Measurements from ENCODE around the gene CACNA2D2.

CACNA2D2 gene

DNA sequence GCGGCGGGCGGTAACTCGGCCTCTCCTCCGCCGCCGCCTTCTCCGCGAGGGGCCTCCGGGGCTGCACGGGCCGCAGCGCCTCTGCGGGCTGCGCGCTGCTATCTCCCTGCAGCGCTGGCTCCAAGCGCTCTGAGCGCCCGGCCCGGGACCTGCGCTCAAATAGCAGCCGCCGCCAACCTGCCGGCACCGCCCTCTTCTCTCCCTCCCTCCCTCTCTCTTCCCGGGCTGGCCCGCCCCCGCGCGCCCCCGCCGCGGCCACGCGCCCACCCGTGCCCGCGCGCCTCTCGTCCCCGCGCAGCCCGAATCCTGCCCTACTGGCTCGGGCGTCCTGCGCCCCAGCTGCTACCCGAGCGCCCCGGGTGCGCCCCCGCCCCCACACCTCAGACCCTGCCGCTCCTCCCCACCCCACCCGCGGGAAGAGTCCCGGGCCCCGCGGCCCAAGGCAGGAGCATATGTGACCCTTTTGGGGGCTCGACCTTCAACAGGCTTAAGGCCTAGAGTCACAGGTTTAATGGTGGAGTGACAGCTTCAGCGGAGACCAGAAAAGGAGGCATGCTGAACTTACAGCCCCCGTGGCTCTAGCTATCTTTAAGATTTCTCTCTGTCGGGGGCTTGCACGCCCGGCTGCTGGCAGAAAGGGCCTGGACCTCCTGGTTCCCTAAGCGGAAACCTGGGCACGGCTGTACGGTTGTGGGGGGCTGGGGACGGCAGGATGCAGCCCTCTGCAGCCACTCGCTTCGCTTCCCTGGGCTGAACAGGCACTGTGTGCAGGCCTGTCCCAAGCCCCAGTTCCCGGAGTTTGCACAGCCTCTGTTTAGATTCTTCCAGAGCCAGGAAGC, at the start of gene CACNA2D2:
Gene CACNA2D2, minus strand, starts transcription at position 131 of the 839 bp plus-strand sequence. CDS start 211 bp downstream, outside the sequence.
- peak in 32 of 56 donors; percentile 3 to 79 (median 20) for DNase-seq

DNA sequence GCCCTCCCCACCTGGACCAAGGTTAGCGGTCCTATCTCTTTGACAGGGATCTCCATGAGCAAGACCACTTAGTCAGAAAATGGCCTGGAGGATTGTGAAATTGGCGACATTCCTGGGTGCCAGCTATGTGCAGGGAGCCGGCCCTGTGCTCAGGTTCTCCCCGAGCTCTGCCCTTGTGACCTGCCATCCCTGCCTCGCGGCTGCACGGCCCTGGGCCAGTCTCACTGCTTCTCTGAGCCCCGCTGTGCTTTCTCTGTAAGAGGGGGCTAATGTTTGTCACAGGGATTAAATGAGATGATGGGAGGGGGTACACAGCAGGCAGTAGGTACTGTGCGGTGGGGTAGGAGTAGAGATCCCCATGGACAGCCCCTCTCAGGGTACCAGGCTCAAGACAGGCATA, 49.2 kb upstream of the CACNA2D2 start:
- DNase-seq = no peak

GRCh38 chr3:50551681-50552435, 48.4 kb upstream of the CACNA2D2 start:
- no peak for DNase-seq

GRCh38 chr3:50551054-50551659, 47.7 kb upstream of the CACNA2D2 start:
- no peak for DNase-seq

DNA sequence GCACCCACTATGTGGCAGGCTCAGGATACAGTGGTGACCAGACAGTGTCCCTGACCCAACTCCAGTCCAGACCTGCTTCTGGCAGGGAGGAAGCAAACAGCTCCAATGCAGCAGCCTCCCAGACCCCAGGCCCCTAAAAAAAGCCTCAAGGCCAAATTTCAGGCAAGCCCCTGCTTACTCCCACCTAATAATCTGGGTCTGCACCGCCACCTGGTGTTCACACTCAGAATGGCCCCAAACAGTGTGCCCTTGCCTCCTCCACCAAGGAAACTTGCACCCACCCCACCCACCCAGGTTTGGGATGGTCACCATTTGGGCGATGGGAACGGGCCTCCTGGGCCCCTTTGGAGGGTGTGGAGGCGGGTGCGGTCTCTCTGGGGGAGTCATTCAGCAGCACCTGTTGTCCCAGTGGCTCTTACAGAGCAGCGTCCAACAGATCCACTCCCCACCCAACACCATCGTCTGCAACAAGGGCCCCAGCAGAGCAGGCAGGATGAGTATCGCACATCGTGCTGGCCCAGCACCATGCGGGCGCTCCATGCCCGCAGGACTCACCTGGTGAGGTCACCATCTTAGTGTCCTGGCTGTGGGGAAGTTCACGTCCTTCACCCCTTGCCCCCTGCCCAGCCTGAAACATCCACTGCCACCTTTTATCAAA, 46.8 kb upstream of the CACNA2D2 start:
- DNase-seq = peak in 28 of 56 donors; percentile 1 to 65 (median 17)

DNA sequence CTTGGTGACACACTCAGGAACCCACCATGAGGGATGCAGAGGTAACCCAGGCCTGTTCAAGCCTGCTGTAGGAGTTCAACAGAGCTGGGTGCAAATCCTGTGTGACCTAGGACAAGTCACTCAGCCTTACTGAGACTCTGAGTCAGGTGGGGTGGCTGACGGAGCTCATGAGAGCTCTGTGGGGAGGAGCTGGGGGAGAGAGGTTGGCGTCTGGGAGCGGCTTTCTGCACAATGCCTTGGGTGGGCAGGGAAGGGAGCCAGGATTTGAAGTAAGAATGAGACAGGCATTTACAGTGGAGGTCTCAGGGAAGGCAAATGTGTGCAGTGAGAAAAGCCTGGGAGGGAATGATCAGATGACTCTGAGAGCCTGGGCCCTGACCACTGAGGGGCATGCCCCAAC, 45.8 kb upstream of the CACNA2D2 start:
- no peak for DNase-seq

GRCh38 chr3:50545781-50546180, 42.3 kb upstream of the CACNA2D2 start:
- DNase-seq = no peak

DNA sequence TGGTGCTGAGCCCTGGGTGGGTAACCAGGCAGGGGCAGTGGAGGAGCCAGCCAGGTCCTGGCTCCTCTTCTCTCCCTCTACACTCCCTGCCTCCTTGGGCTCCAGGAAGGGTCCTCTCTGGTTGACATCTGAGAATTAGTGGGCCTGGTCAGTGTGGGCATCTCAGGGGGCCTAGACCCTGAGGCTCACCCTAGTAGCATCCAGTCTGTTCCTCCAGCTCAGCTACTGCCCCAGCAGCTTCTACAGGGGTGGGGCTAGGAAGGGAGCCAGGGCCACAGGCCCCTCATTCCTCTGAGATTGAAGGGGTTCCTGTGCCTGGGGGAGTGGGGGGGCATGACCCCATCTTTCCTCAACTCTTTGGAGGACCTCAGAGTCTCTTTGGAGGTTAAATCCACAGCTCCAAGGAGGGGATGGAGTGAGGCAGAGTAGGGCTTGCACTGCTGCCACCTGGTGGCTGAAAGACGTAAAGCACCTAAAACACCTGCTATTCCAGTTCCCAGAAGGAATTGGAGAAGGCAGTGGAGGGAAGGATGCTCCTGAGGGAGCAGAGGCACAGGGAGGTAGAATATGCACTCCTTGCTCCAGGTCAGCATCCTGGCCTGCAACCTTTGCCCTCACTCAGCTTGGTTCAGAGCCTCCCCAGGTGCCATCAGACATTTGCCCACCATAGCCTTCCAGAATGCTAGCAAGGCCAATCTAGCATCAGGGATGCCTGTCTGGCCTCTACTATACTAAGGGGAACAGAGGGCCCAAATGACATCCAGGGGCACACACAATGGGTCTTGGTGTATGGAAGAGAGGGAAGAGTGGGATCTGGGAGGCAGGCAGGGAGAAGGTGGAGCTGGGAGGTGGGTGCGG, 39.0 kb upstream of the CACNA2D2 start:
- DNase-seq = peak in 45 of 56 donors; percentile 2 to 86 (median 35)

GRCh38 chr3:50539356-50540286, 36.2 kb upstream of the CACNA2D2 start:
- DNase-seq = no peak

DNA sequence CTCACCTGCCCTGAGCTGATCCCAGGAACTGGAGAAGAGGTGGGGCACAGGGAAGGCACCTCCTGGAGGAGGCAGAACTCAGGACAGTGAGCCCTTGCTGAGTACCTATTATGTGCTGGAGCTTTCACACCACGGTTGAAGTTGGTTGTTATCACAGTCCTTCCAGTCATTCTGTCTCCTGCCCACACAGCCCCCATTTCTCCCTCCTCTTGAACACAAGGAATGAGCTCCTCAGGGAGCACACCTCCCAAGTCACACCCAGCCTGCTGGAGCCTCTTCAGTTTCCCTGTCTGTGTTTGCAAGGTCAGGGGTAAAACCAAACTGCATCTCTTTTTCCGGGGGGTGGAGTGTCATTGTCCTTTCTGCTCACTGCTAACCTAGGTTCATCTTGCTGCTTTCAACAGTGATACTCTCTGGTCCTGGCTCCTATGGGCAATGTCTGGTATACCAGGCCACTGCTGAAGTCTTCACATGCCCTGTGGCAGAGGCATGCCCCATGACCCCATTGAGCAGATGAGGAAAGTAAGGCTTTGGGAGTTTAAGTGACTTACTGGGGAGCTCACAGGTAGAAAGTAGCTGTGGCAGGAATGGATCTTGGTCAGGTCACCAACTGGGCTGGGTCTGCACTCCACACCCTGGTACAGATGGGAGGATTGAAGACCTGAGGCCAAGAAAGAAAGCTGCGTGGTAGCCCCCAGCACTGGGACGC, 34.1 kb upstream of the CACNA2D2 start:
- no peak for DNase-seq

GRCh38 chr3:50536471-50537180, 33.2 kb upstream of the CACNA2D2 start:
- DNase-seq = peak in 14 of 56 donors; percentile 1 to 62 (median 14)

DNA sequence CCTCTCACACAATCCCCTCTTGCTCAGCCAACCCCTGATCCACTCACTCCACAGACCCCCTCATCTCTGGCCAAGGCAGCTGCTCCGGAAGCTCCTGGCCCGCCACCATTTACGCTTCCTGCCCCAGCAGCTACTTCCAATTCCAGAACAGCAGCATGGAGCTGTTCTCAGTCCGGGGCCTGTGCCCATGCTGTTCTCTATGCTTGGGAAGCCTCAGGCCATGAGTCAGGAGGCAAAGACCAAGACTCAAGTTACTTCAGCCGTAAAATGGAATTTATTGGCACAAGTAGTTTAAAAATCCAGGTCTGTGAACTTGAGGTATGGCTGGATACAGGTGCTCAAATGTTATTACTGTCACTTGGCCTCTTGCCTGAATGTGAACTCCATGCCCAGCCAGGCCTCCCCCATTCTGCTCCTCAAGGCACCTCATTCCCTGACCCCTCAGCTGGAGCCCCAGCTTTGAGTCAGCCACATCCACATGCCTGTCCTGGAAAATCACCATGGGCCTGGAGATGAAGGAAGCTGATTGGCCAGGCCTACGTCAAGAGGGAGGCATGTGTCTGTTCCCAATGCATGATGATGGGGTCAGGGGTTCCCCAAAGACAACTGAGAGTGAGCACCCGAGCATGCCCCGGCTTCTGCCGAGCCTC, 31.4 kb upstream of the CACNA2D2 start:
- DNase-seq = no peak

DNA sequence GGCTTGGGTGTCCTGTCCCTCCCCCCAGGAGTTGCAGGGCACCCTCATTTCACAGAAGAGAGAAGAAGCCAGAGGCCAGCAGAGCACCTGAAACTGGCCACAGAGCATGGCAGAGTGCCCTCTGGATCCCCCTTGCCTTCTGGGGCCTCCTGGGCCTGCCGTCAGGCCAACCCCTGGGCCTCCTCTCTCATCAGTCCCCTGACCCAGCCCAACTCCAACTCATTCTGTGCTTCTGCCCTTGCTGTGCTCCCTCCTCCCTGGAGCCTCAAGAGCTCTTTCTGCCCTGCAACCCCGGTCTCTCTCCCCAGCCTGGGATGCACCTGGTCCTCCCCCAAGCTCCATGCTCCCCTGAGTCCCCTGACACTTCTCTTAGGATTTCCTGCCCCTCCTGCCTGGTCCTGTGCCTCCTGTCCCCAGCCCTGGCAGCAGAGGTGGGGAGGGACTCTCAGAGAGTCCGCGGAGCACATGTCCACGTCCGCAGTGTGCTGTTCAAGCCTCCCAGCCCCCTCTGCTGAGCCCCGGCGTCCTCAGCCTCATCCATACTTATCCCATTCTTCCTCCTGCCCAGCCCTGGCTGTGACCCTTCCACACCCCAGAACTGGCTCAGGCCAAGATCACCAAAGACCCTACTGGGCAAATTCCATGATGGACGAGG, 30.5 kb upstream of the CACNA2D2 start:
- DNase-seq = no peak

GRCh38 chr3:50533316-50533715, 29.9 kb upstream of the CACNA2D2 start:
- no peak for DNase-seq

- no peak for DNase-seq
Observed at GRCh38 chr3:50532062-50532705, 28.8 kb upstream of the CACNA2D2 start.

GRCh38 chr3:50531201-50531600, 27.8 kb upstream of the CACNA2D2 start:
- no peak for DNase-seq
